ENCODE data around the gene TMTC2. TPM values are rescaled to one million over a fixed set of nuclear protein-coding genes. Genes with fewer than 3 reads are reported as not detected.

The TMTC2 gene
- total RNA-seq, 4 donors from 2014 or later, result 11.5 to 44.1 (median 16.0) TPM

- intact Hi-C loops (cut with DNase I; ENCODE audit: low total_unique reads), result no loop called here
- no peak overlapping the region for H3K27ac ChIP-seq
Observed at GRCh38 chr12:82805812-82806497, 119.2 kb downstream of the TMTC2 start.

GRCh38 chr12:82807132-82807737 lies 120.5 kb downstream of the TMTC2 start:
- no peaks in the 10 kb centered on the region for H3K9me3 ChIP-seq
- no peak for DNase-seq
- intact Hi-C loops (cut with DNase I; ENCODE audit: low total_unique reads), result no loop called here
- H3K4me1 ChIP-seq, result no peaks in the 10 kb centered on the region
- no peak overlapping the region for H3K4me3 ChIP-seq
- H3K36me3 ChIP-seq, result no peaks in the 10 kb centered on the region
- no peak for TF ChIP-seq POLR2A (IDR thresholded peaks at IDR 0.05)
- no peak for TF ChIP-seq CTCF (IDR thresholded peaks at IDR 0.05)
- H3K27ac ChIP-seq, result no peak overlapping the region
- H3K27me3 ChIP-seq, result no peaks in the 10 kb centered on the region

More at GRCh38 chr12:82805812-82806497, 119.2 kb downstream of the TMTC2 start:
- Histone ChIP-seq H3K36me3 (no peaks in the 10 kb centered on the region), H3K4me1 (no peaks in the 10 kb centered on the region), H3K9me3 (no peaks in the 10 kb centered on the region), H3K27me3 (no peaks in the 10 kb centered on the region), H3K4me3 (no peak overlapping the region)
- TF ChIP-seq CTCF (IDR thresholded peaks at IDR 0.05) (no peak), POLR2A (IDR thresholded peaks at IDR 0.05) (no peak)
- no peak for DNase-seq

GRCh38 chr12:82810568-82810967 lies 123.9 kb downstream of the TMTC2 start:
- no peaks in the 10 kb centered on the region for H3K27me3 ChIP-seq
- DNase-seq, result no peak
- H3K9me3 ChIP-seq, result no peaks in the 10 kb centered on the region
- no peaks in the 10 kb centered on the region for H3K36me3 ChIP-seq
- intact Hi-C loops (cut with DNase I; ENCODE audit: low total_unique reads), result no loop called here
- no peak overlapping the region for H3K4me3 ChIP-seq
- no peak overlapping the region for H3K27ac ChIP-seq
- TF ChIP-seq CTCF (IDR thresholded peaks at IDR 0.05) (no peak), POLR2A (IDR thresholded peaks at IDR 0.05) (no peak)
- no peaks in the 10 kb centered on the region for H3K4me1 ChIP-seq

GRCh38 chr12:82817368-82817767 lies 130.7 kb downstream of the TMTC2 start:
- Histone ChIP-seq H3K36me3 (no peaks in the 10 kb centered on the region), H3K4me3 (no peak overlapping the region), H3K4me1 (no peaks in the 10 kb centered on the region), H3K27ac (no peak overlapping the region), H3K27me3 (no peaks in the 10 kb centered on the region), H3K9me3 (no peaks in the 10 kb centered on the region)
- no peak for DNase-seq
- no peak for TF ChIP-seq CTCF (IDR thresholded peaks at IDR 0.05)
- TF ChIP-seq POLR2A (IDR thresholded peaks at IDR 0.05), result no peak
- intact Hi-C loops (cut with DNase I; ENCODE audit: low total_unique reads), result no loop called here

- Histone ChIP-seq H3K27me3 (no peaks in the 10 kb centered on the region), H3K4me1 (no peaks in the 10 kb centered on the region), H3K27ac (no peak overlapping the region), H3K36me3 (no peaks in the 10 kb centered on the region), H3K4me3 (no peak overlapping the region), H3K9me3 (no peaks in the 10 kb centered on the region)
- intact Hi-C loops (cut with DNase I; ENCODE audit: low total_unique reads), result no loop called here
- DNase-seq, result no peak
- no peak for TF ChIP-seq CTCF (IDR thresholded peaks at IDR 0.05)
- TF ChIP-seq POLR2A (IDR thresholded peaks at IDR 0.05), result no peak
Observed at GRCh38 chr12:82818271-82819035, 131.7 kb downstream of the TMTC2 start.
